Transverse colon (tissue), 4 donors: ENCODE results near the gene NOTCH2. TPM values are rescaled to one million over a fixed set of nuclear protein-coding genes. Genes with fewer than 3 reads are reported as not detected.
"Not testable (repeated sequence)": the region's sequence is repeated elsewhere in the genome, so short reads cannot be mapped to it uniquely, and the experiment has no call there.

Experiments
- DNase-seq: peaks from one replicate; pipeline ENCODE4 v3.0.0-alpha.2; 2019
- H3K27ac ChIP-seq, 4 donors: fragments of 200-600 bp; sonication (generic); 2 replicates each; pipeline ENCODE4 v1.5.1; 2016 to 2018; ENCODE audit warnings: inconsistent platforms in 4 of 4
- H3K27me3 ChIP-seq: fragments of 200-600 bp; sonication (generic); 2 replicates; pipeline ENCODE4 v1.5.1; 2017; ENCODE audit warnings: inconsistent platforms
- H3K36me3 ChIP-seq, 4 donors: fragments of 200-600 bp; sonication (generic); 2 replicates each; pipeline ENCODE4 v1.5.1; 2017 to 2019; ENCODE audit warnings: inconsistent platforms in 4 of 4
- H3K4me1 ChIP-seq, 4 donors: fragments of 200-600 bp; sonication (generic); 2 replicates each; pipeline ENCODE4 v1.5.1; 2017 to 2020; ENCODE audit warnings: inconsistent platforms in 4 of 4
- H3K4me3 ChIP-seq, 4 donors: fragments of 200-600 bp; sonication (generic); 1 replicate in 1 of 4; 2 replicates in 3 of 4; pipeline versions ENCODE4 v1.5.1 to v1.6.1; 2017 to 2019; ENCODE audit warnings: inconsistent platforms in 4 of 4
- H3K9me3 ChIP-seq, 2 donors: fragments of 200-600 bp; sonication (generic); 2 replicates each; pipeline ENCODE4 v1.5.1; 2017 to 2019; ENCODE audit warnings: inconsistent platforms in 2 of 2
- POLR2A ChIP-seq: fragments of 450-650 bp; IDR thresholded peaks from one replicate; pipeline ENCODE4 v1.6.1; 2016; ENCODE audit warnings: antibody characterized with exemption, mild to moderate bottlenecking, moderate library complexity
- POLR2AphosphoS5 ChIP-seq, 3 donors: sonication (generic); formaldehyde crosslinking; IDR thresholded peaks; one replicate each; pipeline ENCODE4 v1.6.1; 2016; ENCODE audit warnings: antibody characterized with exemption in 3 of 3
- WGBS, 2 donors: methylation state at CpG; one replicate each; pipeline ENCODE4 v1.1.5; 2018; ENCODE audit warnings: low coverage in 1 of 2; 5-methylcytosine and 5-hydroxymethylcytosine counted together
- in situ Hi-C, 4 donors: fragments of 200-750 bp; cut with MboI; loops; one replicate each; pipeline versions ENCODE4 v1.15.0 to v1.15.1; 2017; ENCODE audit warnings: low sequenced_read_pairs in 3 of 4, low pct_ligation_motif_present in 1 of 4, low pct_unique_long_range_greater_than_20kb in 1 of 4
- intact Hi-C: fragments of 100-400 bp; cut with DNase I; formaldehyde crosslinking; loops from one replicate; pipeline ENCODE4 v1.15.1; 2023; ENCODE audit warnings: low total_unique reads
- total RNA-seq, 4 donors: library from RNA; depleted of rRNA; stranded (reverse); fragments of >200 nt; gene quantifications; one replicate each; pipeline ENCODE4 v1.1.0, GENCODE V29; 2016

Gene NOTCH2
- total RNA-seq, result 10 to 100 TPM; 24.7 to 80.0 (median 47.1) TPM

DNA sequence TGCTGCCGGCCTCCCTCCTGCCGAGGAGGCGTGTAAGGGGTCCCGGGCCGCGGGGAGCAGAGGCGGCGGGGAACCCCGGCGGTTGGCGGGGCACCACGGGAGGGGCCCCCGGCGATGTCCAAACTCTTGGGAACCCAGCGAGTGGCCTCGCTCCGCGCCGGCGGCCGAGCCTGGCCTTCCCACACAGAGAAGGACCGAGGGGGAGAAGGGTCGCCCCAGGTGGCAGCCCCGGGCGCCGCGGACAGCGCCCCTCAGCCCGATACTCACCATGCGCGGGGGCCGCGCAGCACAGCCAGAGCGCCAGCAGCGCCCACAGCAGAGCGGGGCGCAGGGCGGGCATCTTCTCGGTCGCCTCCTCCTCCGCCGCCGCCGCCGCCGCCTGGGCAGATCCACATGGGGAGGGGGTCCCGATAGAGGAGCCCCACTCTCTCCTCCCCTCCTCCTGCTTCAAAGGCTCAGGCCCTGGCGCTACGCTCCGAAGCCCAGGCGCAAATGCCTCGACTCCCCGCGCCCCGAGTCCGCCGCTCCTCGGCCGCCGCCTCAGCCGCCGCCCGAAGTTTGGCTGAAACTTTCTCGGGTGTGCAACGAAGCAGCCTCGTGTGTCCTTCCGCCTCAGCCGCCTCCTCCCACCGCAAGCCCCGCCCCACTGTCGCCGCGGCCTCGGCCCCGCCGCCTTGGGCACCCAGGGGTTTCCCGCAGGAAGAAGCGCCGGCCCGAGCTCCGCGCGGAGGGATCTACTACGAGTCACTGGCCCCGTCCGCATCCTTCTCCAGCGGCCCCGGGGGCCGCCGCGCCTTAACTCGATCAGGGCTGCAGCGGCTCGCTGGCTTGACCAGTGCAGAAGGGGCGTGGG, at the start of gene NOTCH2:
Gene NOTCH2 (minus strand): TSS at position 596 of the 853 bp plus-strand sequence. CDS start 256 bp downstream, at position 340.
- peak within 1 kb of the TSS; percentile 66 to 90 (median 90) for H3K4me3 ChIP-seq
- intact Hi-C loops, H3K9me3 ChIP-seq, H3K36me3 ChIP-seq, H3K4me1 ChIP-seq, in situ Hi-C loops, H3K27me3 ChIP-seq: not testable (repeated sequence)
- peak within 1 kb of the TSS; percentile 88 to 93 (median 90) for H3K27ac ChIP-seq
- TF ChIP-seq POLR2AphosphoS5 (IDR thresholded peaks at IDR 0.05) (peak; percentile 29 to 41 (median 36)), POLR2A (peak; percentile 52)
- 0% methylated on average over 8 of the region's 95 CpGs; no CpG with 5 or more reads in 1 of the 2 donors for WGBS, 2 donors
- DNase-seq, result peak; percentile 73

DNA sequence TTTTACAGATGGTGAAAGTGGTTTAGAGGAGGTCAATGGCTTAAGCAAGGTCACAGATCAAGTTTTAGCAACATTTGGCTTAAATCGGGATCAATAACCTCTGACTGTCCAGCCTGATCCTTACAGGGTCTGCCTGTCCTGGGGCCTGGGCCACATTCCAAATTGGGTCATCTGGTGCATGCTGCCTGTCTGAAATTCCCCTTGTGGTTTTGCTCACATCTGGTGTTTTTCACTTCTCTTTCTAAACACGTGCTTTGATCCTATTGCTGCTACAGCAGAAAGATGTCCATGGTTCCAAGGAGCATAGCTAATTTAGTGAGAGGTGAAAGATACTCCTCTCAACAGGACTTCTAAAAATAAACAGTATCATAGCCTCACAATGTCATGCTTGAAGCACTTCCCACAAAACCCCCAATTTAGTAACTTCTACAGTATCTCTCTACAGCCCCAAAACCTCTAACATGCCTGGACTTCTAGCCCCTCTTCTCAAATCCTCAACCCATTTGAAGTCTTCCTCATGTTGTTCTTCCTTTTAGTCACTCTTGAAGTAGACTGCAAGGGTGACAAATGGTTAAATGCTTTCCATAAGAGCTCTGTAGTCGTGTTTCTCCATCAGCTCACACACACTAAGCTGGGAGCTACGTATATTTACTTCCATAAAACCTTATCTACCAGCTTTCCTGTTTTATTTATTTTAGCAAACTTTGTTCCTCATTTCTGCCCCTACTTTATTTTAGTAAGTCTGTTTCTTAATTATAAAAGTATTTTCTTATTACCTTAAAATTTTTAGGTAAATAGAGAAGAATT, 48.1 kb upstream of the NOTCH2 start:
- H3K27me3 ChIP-seq, H3K9me3 ChIP-seq, H3K4me3 ChIP-seq, intact Hi-C loops, H3K36me3 ChIP-seq, H3K4me1 ChIP-seq, H3K27ac ChIP-seq, in situ Hi-C loops: not testable (repeated sequence)
- DNase-seq, result peak; percentile 45
- WGBS, 2 donors, result 13 to 28% methylated on average over 2 of the region's 4 CpGs

DNA sequence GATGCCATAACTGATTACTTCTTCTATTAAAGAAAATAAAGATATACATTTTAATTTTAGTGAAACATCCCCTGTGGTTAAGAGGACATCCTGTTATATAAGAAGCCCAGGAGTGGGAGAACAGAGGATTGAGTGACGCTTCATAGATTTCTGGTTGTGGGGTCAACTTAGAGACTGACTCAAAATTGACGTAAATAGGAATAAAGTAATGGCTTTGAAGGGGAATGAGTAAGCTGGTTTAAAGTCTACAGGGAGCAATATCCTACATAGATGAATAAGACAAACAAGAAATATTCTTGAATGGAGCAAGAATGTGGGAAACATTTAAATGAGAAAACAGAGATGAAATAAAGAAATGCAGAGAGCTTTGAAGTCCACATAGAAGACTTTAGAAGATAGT, 46.6 kb upstream of the NOTCH2 start:
- DNase-seq, H3K9me3 ChIP-seq, H3K27ac ChIP-seq, in situ Hi-C loops, H3K4me3 ChIP-seq, H3K36me3 ChIP-seq, H3K4me1 ChIP-seq, H3K27me3 ChIP-seq, intact Hi-C loops: not testable (repeated sequence)
- 94 to 98% methylated on average over 2 of the region's 2 CpGs for WGBS, 2 donors

DNA sequence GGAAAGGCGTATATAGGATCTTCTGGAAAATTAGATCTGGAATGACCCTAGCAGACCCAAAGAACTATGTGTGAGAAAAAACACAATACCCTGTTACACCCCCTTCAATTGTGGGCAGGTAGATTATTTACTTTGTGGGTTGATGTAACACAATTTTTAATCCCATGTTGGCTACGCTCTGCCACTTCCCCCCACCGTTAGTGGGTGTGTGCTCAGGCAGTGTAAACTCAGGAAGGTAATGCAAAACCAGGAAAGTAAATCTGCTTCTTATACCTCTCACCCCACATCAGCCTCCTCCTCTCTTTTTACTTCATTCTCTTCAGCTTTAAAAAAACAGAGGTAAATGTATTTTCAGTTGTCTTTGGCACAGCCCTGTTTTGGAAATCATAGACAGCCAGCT, 43.7 kb upstream of the NOTCH2 start:
- DNase-seq, H3K27me3 ChIP-seq, H3K36me3 ChIP-seq, H3K4me1 ChIP-seq, intact Hi-C loops, in situ Hi-C loops, H3K9me3 ChIP-seq, H3K27ac ChIP-seq, H3K4me3 ChIP-seq: not testable (repeated sequence)
- 73% methylated on average over 2 of the region's 3 CpGs; no CpG with 5 or more reads in 1 of the 2 donors for WGBS, 2 donors

DNA sequence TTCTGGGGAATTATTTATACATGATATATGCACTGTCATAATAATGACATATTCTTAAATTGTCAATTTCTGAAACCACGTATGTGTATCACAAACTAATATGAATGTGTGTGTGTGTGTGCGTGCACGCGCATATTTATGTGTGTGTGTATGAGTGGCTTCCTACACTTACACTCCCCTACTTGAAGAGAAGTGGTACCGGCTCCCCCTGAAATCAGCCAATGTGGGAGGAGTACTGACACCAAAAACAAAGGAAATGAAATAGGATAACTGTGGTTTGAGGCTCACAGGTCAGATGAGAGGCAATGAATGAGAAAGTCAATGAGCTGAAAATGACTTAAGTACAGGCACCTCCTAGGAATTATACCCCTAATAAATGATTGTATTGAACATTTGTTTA, 42.8 kb upstream of the NOTCH2 start:
- in situ Hi-C loops, intact Hi-C loops, H3K9me3 ChIP-seq, H3K36me3 ChIP-seq, H3K4me1 ChIP-seq, H3K4me3 ChIP-seq, DNase-seq, H3K27me3 ChIP-seq, H3K27ac ChIP-seq: not testable (repeated sequence)
- 80 to 90% methylated on average over 3 to 5 of the region's 5 CpGs for WGBS, 2 donors

DNA sequence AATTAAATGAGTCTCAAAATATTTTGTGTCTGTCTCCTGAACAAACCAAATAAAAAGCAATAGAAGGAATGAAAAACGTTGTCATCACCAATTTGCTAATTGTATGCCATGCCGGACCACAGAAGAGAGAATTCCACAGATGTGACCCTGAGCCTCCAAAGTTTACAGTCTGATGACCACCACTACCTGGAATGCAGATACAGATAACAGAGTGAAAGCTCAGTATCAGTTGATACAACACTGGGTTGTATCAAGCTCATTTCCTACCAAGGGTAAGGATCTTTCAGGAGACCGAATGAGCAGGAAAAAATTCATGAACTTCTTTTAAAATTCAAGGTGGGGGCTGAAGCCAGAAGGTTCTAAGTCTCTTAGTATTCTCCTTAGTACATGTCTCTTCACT, 42.3 kb upstream of the NOTCH2 start:
- in situ Hi-C loops, DNase-seq, H3K4me3 ChIP-seq, H3K27ac ChIP-seq, H3K27me3 ChIP-seq, H3K9me3 ChIP-seq, H3K4me1 ChIP-seq, H3K36me3 ChIP-seq, intact Hi-C loops: not testable (repeated sequence)
- no CpG with 5 or more reads among the region's 3 CpGs for WGBS, 2 donors

DNA sequence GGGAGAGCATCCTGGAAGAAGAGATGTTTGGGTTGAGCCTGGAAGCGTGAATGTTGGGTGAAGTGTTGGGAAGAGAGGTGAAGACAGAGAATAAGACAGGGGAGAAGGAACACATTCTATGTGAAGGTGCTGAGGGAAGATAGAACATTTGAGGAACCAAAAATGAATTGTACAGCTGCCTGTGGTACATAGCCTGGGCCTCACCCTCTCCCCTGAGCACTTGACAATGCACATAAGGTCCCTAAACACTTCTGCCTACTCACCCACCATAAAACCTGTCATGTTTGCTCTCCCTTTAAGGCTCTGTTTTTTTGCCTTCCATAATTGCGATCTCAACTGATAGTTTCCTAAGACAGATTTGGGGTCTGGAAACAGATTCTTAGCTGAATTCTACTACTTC, 41.5 kb upstream of the NOTCH2 start:
- H3K4me3 ChIP-seq, result not testable (repeated sequence)

DNA sequence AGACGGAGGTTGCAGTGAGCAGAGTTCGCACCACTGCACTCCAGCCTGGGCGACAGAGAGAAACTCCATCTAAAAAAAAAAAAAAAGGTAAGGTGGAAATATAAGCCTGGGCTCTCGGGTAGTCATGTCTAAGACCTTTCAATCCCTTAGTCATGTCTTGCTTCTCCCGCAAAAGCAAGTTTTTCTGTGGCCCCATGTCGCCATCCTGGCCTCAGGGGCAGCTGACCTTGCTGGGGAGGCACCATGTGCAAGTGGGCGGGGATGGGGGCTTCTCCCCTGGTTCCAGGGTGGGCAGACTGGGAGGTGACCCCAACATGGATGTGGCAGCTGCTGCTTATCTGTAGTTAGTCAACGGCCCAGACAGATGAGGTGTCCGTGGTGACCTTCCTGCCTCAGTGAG, 40.2 kb upstream of the NOTCH2 start:
- DNase-seq, in situ Hi-C loops, H3K4me3 ChIP-seq, H3K27me3 ChIP-seq, H3K9me3 ChIP-seq, H3K4me1 ChIP-seq, H3K36me3 ChIP-seq, intact Hi-C loops, H3K27ac ChIP-seq: not testable (repeated sequence)
- WGBS, 2 donors, result 77% methylated on average over 7 of the region's 9 CpGs; no CpG with 5 or more reads in 1 of the 2 donors

More for the DNA sequence above, 41.5 kb upstream of the NOTCH2 start:
- H3K36me3 ChIP-seq, DNase-seq, H3K9me3 ChIP-seq, H3K27ac ChIP-seq, H3K27me3 ChIP-seq, in situ Hi-C loops, H3K4me1 ChIP-seq, intact Hi-C loops: not testable (repeated sequence)
- WGBS, 2 donors, result no CpG with 5 or more reads among the region's 2 CpGs

DNA sequence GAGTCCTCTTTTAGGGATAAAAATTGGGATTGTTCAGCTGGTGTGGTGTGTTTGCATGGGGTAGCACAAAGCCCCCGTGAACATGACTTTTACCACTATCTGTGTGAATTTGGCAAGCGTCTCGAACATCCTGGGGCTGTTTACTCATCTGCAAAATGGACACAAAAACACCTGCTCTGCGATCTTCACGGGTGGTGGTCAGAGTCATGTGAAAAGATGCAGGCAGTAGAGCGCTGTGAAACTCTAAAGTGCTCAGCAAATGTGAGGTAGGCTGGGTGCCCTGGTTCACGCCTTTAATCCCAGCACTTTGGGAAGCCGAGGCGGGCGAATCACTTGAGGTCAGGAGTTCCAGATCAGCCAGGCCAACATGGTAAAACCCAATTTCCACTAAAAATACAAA, 39.7 kb upstream of the NOTCH2 start:
- in situ Hi-C loops, result not testable (repeated sequence)

DNA sequence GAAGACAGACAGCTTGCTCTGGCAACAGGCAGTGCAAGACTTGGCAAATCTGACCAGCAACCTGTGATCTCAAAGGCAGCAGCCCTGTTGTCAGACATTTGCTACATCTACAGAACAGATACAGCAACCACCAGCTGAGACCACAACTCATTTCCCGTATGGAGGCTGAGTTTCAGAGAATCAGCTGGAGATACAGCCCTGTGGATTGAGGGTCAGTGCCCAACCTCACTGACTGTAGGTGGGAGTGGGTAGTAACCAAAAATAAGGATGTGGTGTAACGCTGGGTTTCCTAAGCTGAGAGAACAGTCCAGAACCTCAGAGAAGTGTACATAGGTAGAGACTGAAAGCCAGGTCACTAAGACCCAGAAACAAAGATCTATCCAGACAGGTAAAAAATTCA, 35.8 kb upstream of the NOTCH2 start:
- H3K4me1 ChIP-seq, in situ Hi-C loops, DNase-seq, H3K4me3 ChIP-seq, H3K27me3 ChIP-seq, H3K27ac ChIP-seq, H3K36me3 ChIP-seq, intact Hi-C loops, H3K9me3 ChIP-seq: not testable (repeated sequence)
- WGBS, 2 donors, result 78% methylated on average over 1 of the region's 2 CpGs; no CpG with 5 or more reads in 1 of the 2 donors

More for the DNA sequence above, 39.7 kb upstream of the NOTCH2 start:
- H3K36me3 ChIP-seq, H3K27ac ChIP-seq, H3K4me1 ChIP-seq, H3K9me3 ChIP-seq, intact Hi-C loops, H3K27me3 ChIP-seq, H3K4me3 ChIP-seq, DNase-seq: not testable (repeated sequence)
- 83% methylated on average over 9 of the region's 10 CpGs; no CpG with 5 or more reads in 1 of the 2 donors for WGBS, 2 donors
